Effector memory CD8-positive, alpha-beta T cell (primary cell): ENCODE data around the gene WDR18.

Source experiments
- ATAC-seq: fragments of 150-1000 bp; cut with Tn5 transposase; replicated peaks from 2 replicates; pipeline ENCODE4 v1.10.0; 2021; ENCODE audit warnings: mild to moderate bottlenecking, moderate library complexity
- DNase-seq, 3 experiments: peaks; one replicate each; pipeline ENCODE4 v3.0.0; 2021
- H3K27ac Mint-ChIP-seq, 2 donors: one replicate each; pipeline ENCODE4 v1.8.0; 2022; ENCODE audit warnings: mild to moderate bottlenecking in 2 of 2, mixed read lengths in 2 of 2, moderate library complexity in 2 of 2
- H3K27me3 Mint-ChIP-seq, 2 donors: one replicate each; pipeline ENCODE4 v1.8.0; 2022; ENCODE audit warnings: mixed read lengths in 2 of 2
- H3K36me3 Mint-ChIP-seq: one replicate; pipeline ENCODE4 v1.8.0; 2022; ENCODE audit warnings: mild to moderate bottlenecking, moderate library complexity, mixed read lengths; ENCODE audit not compliant: insufficient read depth
- H3K4me1 Mint-ChIP-seq, 2 donors: one replicate each; pipeline ENCODE4 v1.8.0; 2022; ENCODE audit warnings: low read depth in 2 of 2, mixed read lengths in 2 of 2
- H3K4me3 Mint-ChIP-seq, 2 donors: one replicate each; pipeline ENCODE4 v1.8.0; 2022; ENCODE audit warnings: mild to moderate bottlenecking in 2 of 2, mixed read lengths in 2 of 2, moderate library complexity in 2 of 2
- H3K9me3 Mint-ChIP-seq, 2 donors: one replicate each; pipeline ENCODE4 v1.8.0; 2022; ENCODE audit warnings: mixed read lengths in 2 of 2

The WDR18 gene

DNA sequence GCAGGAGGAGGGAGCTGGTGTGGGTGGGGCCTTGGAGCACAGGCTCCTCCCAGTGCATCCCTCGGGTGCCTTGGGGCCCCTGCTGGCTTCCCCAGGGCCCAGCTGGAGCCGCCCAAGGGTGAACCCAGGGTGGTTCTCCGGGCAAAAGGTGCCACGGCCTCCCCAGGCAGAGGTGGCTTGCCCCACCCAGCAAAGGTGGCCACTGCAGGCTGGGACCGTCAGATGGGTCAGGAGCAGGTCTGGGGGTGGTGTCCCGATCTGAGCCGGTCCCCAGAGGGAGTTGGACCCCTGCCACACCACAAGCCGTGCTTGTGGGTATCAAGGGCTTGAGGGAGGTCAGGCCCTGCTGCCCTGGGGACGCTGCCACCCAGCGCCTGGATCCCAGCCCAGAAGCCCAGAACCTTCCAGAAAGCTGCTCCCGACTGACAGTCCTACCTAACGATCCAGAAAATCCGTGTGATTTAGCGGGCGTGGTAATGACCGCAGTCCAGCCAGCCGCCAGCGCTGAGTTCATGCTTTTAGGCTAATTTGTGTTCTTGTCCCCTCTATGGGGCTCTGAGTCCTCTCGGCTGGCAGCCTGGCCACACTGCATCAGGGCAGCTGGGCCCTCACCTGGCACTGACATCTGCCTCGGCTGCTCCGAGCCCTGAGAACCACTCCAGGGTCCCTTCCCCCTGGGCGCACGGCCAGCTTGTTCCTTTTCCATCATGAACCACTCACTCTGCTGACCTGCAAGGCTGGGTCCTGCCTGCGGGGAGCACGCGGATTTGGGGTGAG, 11.1 kb downstream of the WDR18 start:
- Mint-ChIP-seq H3K27ac (peak overlapping the region; percentile 98 to 99), H3K4me1 (peaks cover 10 to 11% of the 10 kb centered on the region in 2 donors), H3K27me3 (peaks cover 9 to 22% of the 10 kb centered on the region in 2 donors), H3K36me3 (peaks cover 27% of the 10 kb centered on the region), H3K9me3 (no peaks in the 10 kb centered on the region), H3K4me3 (no peak overlapping the region)
- ATAC-seq (no peak), DNase-seq (no peak)

DNA sequence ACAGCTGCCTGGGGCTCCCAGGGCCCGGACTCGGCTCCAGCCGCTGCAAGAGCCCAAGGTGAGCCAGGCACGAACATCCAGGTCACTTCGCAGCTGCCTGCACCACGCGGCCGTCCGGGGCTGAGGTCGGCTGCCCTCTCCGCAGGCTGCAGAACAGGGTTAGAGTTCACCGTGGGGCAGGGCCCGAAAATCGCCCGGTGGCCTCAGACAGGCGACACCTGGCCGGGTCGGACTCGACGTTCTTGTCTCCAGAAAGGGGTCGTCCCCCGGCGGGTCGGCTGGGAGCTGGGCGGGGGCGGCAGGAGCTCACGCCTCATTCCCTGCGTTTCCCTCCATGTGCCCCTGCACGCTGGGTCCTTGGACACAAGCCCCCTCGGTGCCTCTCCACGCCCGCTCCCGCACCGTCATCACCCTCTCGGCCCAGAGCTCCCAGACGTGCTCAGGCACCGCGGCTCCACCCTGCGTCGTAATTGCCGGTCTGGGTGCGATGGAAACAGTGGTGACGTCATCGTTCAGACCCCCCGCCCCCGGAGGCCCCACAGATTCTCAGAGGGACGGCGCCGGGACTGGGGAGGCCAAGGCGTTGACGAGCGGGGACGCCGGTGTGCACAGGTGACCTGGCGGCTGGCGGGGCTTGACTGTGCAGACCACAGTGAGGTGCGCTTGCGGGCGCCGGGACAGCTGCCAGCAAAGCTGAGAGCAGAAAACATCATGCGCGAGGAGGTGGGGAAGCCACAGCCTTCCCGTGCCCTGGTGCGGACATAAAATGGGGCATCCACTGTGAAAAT, 12.1 kb downstream of the WDR18 start:
- Mint-ChIP-seq H3K27ac (peak overlapping the region; percentile 98 to 99), H3K4me1 (peaks cover 13% of the 10 kb centered on the region in 2 donors), H3K4me3 (peak overlapping the region; percentile 79 to 85), H3K27me3 (peaks cover 13 to 27% of the 10 kb centered on the region in 2 donors), H3K9me3 (no peaks in the 10 kb centered on the region), H3K36me3 (peaks cover 27% of the 10 kb centered on the region)
- ATAC-seq = peak; percentile 89
- DNase-seq = peak; percentile 88 to 93 (median 93)

DNA sequence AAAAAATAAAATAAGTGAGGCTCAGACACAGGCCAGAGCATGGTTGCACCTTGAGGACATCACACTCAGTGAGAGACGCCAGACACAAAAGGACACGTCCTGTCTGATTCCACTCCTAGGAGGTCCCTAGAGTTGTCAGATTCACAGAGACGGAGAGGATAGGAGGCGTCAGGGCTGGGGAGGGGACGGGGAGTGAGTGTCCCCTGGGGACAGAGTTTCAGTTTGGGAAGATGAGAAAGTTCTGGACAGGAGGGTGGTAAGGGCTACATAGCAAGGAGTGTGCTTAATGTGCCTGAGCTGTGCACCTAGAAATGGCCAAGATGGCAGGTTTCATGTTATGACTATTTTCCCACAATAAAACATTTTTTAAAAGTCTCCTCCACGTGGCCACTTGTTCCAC, 13.9 kb downstream of the WDR18 start:
- peaks cover 23% of the 10 kb centered on the region for H3K36me3 Mint-ChIP-seq
- ATAC-seq (no peak), DNase-seq (no peak)
- no peaks in the 10 kb centered on the region for H3K9me3 Mint-ChIP-seq
- H3K27ac Mint-ChIP-seq = peak overlapping the region in 1 of 2 donors; percentile 82
- H3K4me1 Mint-ChIP-seq = peaks cover 13 to 19% of the 10 kb centered on the region in 2 donors
- peaks cover 21 to 40% of the 10 kb centered on the region in 2 donors for H3K27me3 Mint-ChIP-seq
- peak overlapping the region in 1 of 2 donors; percentile 44 for H3K4me3 Mint-ChIP-seq

DNA sequence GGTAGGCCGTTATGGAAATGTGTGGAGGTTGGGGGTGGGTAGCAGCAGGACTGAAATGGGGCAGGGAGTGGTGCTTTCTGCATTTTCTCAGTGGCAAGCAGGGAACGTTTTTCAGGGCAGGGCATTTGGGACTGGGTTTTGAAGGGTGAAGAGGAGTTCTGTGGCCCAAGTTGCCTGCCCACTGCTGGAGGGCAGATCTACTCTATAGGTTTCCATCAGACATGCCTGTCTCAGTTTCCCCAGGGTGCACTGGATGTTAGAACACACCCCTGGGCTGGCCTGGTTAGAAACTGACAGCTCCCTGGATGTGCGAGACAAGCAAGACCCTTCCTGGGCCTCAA, 15.2 kb downstream of the WDR18 start:
- H3K27me3 Mint-ChIP-seq = peaks cover 21 to 40% of the 10 kb centered on the region in 2 donors
- ATAC-seq = no peak
- no peaks in the 10 kb centered on the region for H3K9me3 Mint-ChIP-seq
- H3K36me3 Mint-ChIP-seq = peaks cover 24% of the 10 kb centered on the region
- peak overlapping the region in 1 of 2 donors; percentile 18 for H3K27ac Mint-ChIP-seq
- H3K4me3 Mint-ChIP-seq = peak overlapping the region; percentile 24 to 25
- DNase-seq = no peak
- H3K4me1 Mint-ChIP-seq = peaks cover 13 to 19% of the 10 kb centered on the region in 2 donors

DNA sequence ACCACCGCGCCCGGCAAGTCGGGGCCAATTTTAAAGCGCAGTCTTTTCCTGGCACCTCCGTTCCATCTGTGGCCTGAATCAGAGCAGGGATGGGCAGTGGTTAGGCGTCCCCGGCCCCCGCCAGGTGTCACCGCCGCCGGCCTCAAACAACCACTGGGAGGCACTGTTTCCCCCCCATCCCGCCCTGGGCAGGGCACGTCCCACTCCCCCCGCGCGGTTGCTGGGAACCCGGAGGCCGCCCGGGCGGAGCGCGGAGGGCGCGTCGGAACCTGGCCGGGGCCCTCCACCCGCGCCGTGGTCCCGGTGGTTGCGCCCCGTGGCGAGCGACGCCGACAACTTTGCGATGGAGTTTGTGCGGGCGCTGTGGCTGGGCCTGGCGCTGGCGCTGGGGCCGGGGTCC, 15.9 kb downstream of the WDR18 start, which contains the start of gene GRIN3B:
GRIN3B (plus strand) TSS at position 325 of the 400 bp plus-strand sequence; CDS start at position 344, 19 bp downstream.
- peak; percentile 41 to 49 (median 44) for DNase-seq
- Mint-ChIP-seq H3K4me3 (peak within 1 kb of the TSS; percentile 54 to 59), H3K27ac (peak within 1 kb of the TSS in 1 of 2 donors; percentile 18), H3K4me1 (peaks cover 13 to 19% of the 10 kb centered on the region in 2 donors), H3K36me3 (peaks cover 24% of the 10 kb centered on the region), H3K27me3 (peaks cover 21 to 40% of the 10 kb centered on the region in 2 donors), H3K9me3 (no peaks in the 10 kb centered on the region)
- ATAC-seq = no peak

DNA sequence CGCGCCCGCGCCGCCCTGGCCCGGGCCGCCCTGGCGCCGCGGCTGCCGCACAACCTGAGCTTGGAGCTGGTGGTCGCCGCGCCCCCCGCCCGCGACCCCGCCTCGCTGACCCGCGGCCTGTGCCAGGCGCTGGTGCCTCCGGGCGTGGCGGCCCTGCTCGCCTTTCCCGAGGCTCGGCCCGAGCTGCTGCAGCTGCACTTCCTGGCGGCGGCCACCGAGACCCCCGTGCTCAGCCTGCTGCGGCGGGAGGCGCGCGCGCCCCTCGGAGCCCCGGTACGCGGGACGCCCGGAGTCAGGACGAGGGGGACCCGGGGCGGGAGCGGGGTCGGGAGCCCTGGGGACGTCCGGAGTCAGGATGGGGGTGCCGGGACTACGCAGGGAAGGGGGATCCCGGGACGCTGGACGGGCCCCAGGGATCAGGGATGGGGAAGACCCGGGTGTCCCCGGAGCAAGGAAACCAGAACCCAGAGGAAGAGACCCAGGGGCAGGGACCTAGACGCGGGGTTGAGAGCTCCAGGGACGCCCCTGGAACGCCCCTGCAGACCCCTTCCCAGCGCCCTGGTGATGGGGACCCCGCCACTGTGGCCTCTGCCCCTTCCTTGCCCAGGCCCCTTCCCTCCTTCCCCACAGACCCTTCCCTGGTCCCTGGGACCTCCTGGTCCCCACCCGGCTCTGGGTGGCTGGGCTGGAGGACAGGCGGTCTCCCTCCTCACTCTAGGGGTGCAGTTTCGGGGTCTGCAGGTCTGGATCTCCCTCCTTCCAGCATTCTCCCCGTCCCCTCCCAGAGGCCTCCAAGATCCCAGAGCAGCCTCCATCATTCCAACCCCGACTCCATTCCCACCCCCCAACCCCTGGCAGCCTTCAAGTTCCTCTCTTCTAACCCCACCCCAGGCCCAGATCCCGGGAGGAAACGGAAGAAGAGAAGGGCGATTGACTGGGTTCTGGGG, 16.7 kb downstream of the WDR18 start:
- H3K27ac Mint-ChIP-seq = no peak overlapping the region
- peak overlapping the region; percentile 54 to 59 for H3K4me3 Mint-ChIP-seq
- no peaks in the 10 kb centered on the region for H3K9me3 Mint-ChIP-seq

DNA sequence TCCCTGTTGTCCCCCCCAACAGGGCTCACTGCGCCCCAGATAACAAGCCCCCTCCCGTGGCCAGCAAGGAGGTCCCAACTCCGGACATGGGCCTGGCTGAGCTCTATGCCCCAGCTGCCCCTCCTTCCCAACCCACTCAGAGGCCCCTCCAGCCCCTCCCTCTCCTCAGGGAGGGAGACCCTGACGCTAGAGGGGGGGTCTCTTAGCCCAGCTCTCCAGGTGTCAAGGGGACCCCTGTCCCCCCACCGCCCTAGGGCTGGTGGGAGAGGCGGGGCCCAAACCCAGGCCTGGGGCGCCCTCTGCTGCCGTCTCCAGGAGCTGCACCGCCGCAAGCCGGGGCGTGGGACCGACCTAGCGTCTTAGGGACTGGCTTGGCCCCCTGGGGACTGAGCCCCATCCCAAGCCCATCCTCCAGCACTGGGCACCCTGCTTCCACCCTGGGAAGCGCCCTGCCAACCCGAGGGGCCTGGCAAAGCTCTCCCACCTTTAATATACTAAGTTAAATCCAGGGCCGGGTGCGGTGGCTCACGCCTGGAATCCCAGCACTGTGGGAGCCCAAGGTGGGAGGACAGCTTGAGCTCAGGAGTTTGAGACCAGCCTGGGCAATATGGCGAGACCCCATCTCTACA, 17.5 kb downstream of the WDR18 start:
- H3K4me3 Mint-ChIP-seq = peak overlapping the region; percentile 54 to 59
- peaks cover 19% of the 10 kb centered on the region for H3K36me3 Mint-ChIP-seq
- H3K27ac Mint-ChIP-seq = no peak overlapping the region
- peak; percentile 74 to 76 (median 74) for DNase-seq
- peak; percentile 61 for ATAC-seq
- H3K4me1 Mint-ChIP-seq = peaks cover 9 to 15% of the 10 kb centered on the region in 2 donors
- peaks cover 21 to 40% of the 10 kb centered on the region in 2 donors for H3K27me3 Mint-ChIP-seq
- no peaks in the 10 kb centered on the region for H3K9me3 Mint-ChIP-seq

More for the DNA sequence above, 16.7 kb downstream of the WDR18 start:
- Mint-ChIP-seq H3K36me3 (peaks cover 24% of the 10 kb centered on the region), H3K4me1 (peaks cover 13 to 19% of the 10 kb centered on the region in 2 donors), H3K27me3 (peaks cover 21 to 40% of the 10 kb centered on the region in 2 donors)
- ATAC-seq (no peak), DNase-seq (no peak)

DNA sequence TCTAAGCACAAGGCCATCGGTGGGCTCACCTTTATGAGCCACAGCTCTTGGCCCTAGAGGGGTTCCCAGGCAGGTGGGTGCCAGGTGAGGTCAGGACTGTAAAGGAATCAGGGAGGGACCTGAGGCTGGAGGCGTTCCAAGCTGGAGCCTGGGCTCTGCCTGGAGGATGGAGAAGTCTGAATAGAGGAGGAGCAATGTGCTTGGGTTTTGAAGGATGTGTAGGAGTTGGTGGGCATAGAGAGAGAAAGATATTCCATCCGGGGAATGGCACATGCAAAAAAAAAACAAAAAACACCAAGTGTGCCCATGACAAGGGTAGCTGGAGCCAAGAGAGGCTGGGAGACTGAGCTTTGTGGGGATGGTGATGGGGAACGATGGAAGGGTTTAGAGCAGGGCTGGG, 18.5 kb downstream of the WDR18 start:
- Mint-ChIP-seq H3K27ac (no peak overlapping the region), H3K36me3 (peaks cover 24% of the 10 kb centered on the region), H3K4me1 (peaks cover 6 to 15% of the 10 kb centered on the region in 2 donors), H3K27me3 (peaks cover 21 to 40% of the 10 kb centered on the region in 2 donors), H3K9me3 (no peaks in the 10 kb centered on the region), H3K4me3 (no peak overlapping the region)
- DNase-seq = no peak
- no peak for ATAC-seq

DNA sequence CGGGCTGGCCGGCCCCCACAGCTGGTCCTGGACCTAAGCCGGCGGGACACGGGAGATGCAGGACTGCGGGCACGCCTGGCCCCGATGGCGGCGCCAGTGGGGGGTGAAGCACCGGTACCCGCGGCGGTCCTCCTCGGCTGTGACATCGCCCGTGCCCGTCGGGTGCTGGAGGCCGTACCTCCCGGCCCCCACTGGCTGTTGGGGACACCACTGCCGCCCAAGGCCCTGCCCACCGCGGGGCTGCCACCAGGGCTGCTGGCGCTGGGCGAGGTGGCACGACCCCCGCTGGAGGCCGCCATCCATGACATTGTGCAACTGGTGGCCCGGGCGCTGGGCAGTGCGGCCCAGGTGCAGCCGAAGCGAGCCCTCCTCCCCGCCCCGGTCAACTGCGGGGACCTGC, 19.1 kb downstream of the WDR18 start:
- ATAC-seq (no peak), DNase-seq (no peak)
- no peak overlapping the region for H3K27ac Mint-ChIP-seq
- H3K4me1 Mint-ChIP-seq = peaks cover 6 to 15% of the 10 kb centered on the region in 2 donors
- H3K27me3 Mint-ChIP-seq = peaks cover 21 to 33% of the 10 kb centered on the region in 2 donors
- no peaks in the 10 kb centered on the region for H3K9me3 Mint-ChIP-seq
- H3K36me3 Mint-ChIP-seq = peaks cover 26% of the 10 kb centered on the region
- no peak overlapping the region for H3K4me3 Mint-ChIP-seq

DNA sequence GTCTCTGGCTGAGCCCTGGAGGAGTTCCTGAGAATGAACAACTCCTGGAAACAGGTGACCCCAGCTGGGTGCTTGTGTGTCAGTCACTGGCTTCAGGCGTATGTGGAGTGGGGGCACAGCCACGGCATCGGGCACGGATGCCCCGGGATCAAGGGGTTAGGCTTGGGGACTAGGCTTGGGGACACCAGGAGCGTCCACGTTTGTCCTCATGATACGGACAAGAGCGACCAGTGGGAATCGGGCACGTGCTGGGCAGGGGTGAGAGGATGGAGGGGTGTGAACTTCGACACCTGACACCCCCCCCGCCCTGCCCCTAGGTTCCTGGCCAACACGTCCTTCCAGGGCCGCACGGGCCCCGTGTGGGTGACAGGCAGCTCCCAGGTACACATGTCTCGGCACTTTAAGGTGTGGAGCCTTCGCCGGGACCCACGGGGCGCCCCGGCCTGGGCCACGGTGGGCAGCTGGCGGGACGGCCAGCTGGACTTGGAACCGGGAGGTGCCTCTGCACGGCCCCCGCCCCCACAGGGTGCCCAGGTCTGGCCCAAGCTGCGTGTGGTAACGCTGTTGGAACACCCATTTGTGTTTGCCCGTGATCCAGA, 20.2 kb downstream of the WDR18 start:
- Mint-ChIP-seq H3K9me3 (no peaks in the 10 kb centered on the region), H3K36me3 (peaks cover 23% of the 10 kb centered on the region), H3K27ac (no peak overlapping the region), H3K4me3 (no peak overlapping the region), H3K27me3 (peaks cover 14 to 22% of the 10 kb centered on the region in 2 donors), H3K4me1 (peaks cover 4 to 15% of the 10 kb centered on the region in 2 donors)
- ATAC-seq (no peak), DNase-seq (no peak)

DNA sequence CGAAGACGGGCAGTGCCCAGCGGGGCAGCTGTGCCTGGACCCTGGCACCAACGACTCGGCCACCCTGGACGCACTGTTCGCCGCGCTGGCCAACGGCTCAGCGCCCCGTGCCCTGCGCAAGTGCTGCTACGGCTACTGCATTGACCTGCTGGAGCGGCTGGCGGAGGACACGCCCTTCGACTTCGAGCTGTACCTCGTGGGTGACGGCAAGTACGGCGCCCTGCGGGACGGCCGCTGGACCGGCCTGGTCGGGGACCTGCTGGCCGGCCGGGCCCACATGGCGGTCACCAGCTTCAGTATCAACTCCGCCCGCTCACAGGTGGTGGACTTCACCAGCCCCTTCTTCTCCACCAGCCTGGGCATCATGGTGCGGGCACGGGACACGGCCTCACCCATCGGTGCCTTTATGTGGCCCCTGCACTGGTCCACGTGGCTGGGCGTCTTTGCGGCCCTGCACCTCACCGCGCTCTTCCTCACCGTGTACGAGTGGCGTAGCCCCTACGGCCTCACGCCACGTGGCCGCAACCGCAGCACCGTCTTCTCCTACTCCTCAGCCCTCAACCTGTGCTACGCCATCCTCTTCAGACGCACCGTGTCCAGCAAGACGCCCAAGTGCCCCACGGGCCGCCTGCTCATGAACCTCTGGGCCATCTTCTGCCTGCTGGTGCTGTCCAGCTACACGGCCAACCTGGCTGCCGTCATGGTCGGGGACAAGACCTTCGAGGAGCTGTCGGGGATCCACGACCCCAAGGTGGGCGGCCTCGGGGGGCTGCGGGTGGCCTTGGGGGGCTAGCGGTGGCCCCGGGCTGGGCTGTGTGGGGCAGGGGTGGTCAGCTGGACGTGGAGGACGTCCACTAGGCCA, 20.9 kb downstream of the WDR18 start:
- no peak for DNase-seq
- Mint-ChIP-seq H3K4me3 (no peak overlapping the region), H3K4me1 (peaks cover 3 to 15% of the 10 kb centered on the region in 2 donors), H3K36me3 (peaks cover 28% of the 10 kb centered on the region), H3K27me3 (peaks cover 11 to 18% of the 10 kb centered on the region in 2 donors), H3K27ac (no peak overlapping the region), H3K9me3 (no peaks in the 10 kb centered on the region)
- no peak for ATAC-seq
